Activated CD4-positive, alpha-beta T cell treated with anti-CD3 and anti-CD28 coated beads, Interleukin-2, Interleukin-6, amounts not matched to agents 100 ng/mL and 50 ng/mL, durations not matched to agents 16 hours and 8 hours (primary cell): ENCODE results near the gene PIF1.
"Not testable (repeated sequence)": the region's sequence is repeated elsewhere in the genome, so short reads cannot be mapped to it uniquely, and the experiment has no call there.

Experiments used
- DNase-seq: peaks from one replicate; pipeline ENCODE4 v3.0.0-alpha.2; 2020

PIF1 gene

GRCh38 chr15:64809649-64810496 lies 15.6 kb downstream of the PIF1 start:
- peak; percentile 73 for DNase-seq

GRCh38 chr15:64808785-64809453 lies 16.5 kb downstream of the PIF1 start:
- DNase-seq: no peak

GRCh38 chr15:64807751-64808222 lies 17.7 kb downstream of the PIF1 start:
- DNase-seq: no peak

- DNase-seq: no peak
These were observed 18.2 kb downstream of the PIF1 start for GRCh38 chr15:64807051-64807749.

GRCh38 chr15:64806509-64806908 lies 18.9 kb downstream of the PIF1 start:
- no peak for DNase-seq

- DNase-seq: no peak
These were observed 20.8 kb downstream of the PIF1 start for GRCh38 chr15:64804619-64805018.

GRCh38 chr15:64803526-64803925 lies 21.9 kb downstream of the PIF1 start:
- no peak for DNase-seq

GRCh38 chr15:64800476-64800875 lies 25.0 kb downstream of the PIF1 start:
- DNase-seq: no peak

- DNase-seq: not testable (repeated sequence)
These were observed 26.5 kb downstream of the PIF1 start for GRCh38 chr15:64798905-64799304.

- not testable (repeated sequence) for DNase-seq
These were observed 29.5 kb downstream of the PIF1 start for GRCh38 chr15:64795921-64796320.

GRCh38 chr15:64795299-64795698 lies 30.1 kb downstream of the PIF1 start:
- DNase-seq: not testable (repeated sequence)

- no peak for DNase-seq
These were observed 33.2 kb downstream of the PIF1 start for GRCh38 chr15:64792282-64792681.

GRCh38 chr15:64791401-64791800 lies 34.0 kb downstream of the PIF1 start:
- DNase-seq: no peak

GRCh38 chr15:64783796-64784195 lies 41.7 kb downstream of the PIF1 start:
- DNase-seq: no peak

GRCh38 chr15:64782751-64783150 lies 42.7 kb downstream of the PIF1 start:
- DNase-seq: no peak

GRCh38 chr15:64781299-64781698 lies 44.1 kb downstream of the PIF1 start:
- DNase-seq: no peak

GRCh38 chr15:64780600-64781156 lies 44.8 kb downstream of the PIF1 start:
- no peak for DNase-seq

- no peak for DNase-seq
These were observed 45.8 kb downstream of the PIF1 start for GRCh38 chr15:64779630-64780029.

- DNase-seq: no peak
These were observed 46.4 kb downstream of the PIF1 start for GRCh38 chr15:64779024-64779423.

GRCh38 chr15:64776402-64776786 lies 49.1 kb downstream of the PIF1 start:
- DNase-seq: no peak

- no peak for DNase-seq
These were observed 49.7 kb downstream of the PIF1 start, which contains the start of gene RBPMS2 for GRCh38 chr15:64775551-64776401. Gene RBPMS2 (minus strand): TSS chr15:64775589. CDS start chr15:64775319, 270 bp downstream.
